AG09319 (cell line): ENCODE data around the gene TECRL.

ENCODE experiments used
- DNase-seq: peaks from one replicate; pipeline ENCODE4 v3.0.0-alpha.2; 2010; ENCODE audit warnings: low read depth; ENCODE audit errors: extremely low read depth
- CTCF ChIP-seq: IDR thresholded peaks from 2 replicates; pipeline ENCODE4 v1.5.1; 2011; ENCODE audit warnings: low read depth, mild to moderate bottlenecking, inconsistent platforms, low read length, moderate library complexity

TECRL gene

GRCh38 chr4:64409300-64409699, at the start of gene TECRL:
TSS of gene TECRL (minus strand) at chr4:64409450. CDS start at chr4:64409351, 99 bp downstream.
- no peak for DNase-seq
- TF ChIP-seq CTCF = no peak

- no peak for DNase-seq
- no peak for TF ChIP-seq CTCF
Observed at GRCh38 chr4:64432674-64433073, 23.4 kb upstream of the TECRL start.

GRCh38 chr4:64430933-64431332, 21.7 kb upstream of the TECRL start:
- TF ChIP-seq CTCF = no peak
- no peak for DNase-seq

GRCh38 chr4:64417974-64418373, 8.7 kb upstream of the TECRL start:
- DNase-seq = no peak
- TF ChIP-seq CTCF = no peak

GRCh38 chr4:64407000-64407399, 2.2 kb downstream of the TECRL start:
- no peak for DNase-seq
- no peak for TF ChIP-seq CTCF

- no peak for TF ChIP-seq CTCF
Observed at GRCh38 chr4:64405761-64406160, 3.5 kb downstream of the TECRL start.

GRCh38 chr4:64402684-64403083, 6.6 kb downstream of the TECRL start:
- DNase-seq = no peak
- TF ChIP-seq CTCF = no peak

More at GRCh38 chr4:64405761-64406160, 3.5 kb downstream of the TECRL start:
- DNase-seq = no peak
